NCI-H128 (cell line): ENCODE results near the gene KIF5A.
A peak's percentile ranks its signal among the peaks of the same experiment; 100 is the strongest.
"Not testable (repeated sequence)": the region's sequence is repeated elsewhere in the genome, so short reads cannot be mapped to it uniquely, and the experiment has no call there.

Experiments
- DNase-seq: peaks from one replicate; lab custom pipeline; 2025; ENCODE audit not compliant: unreplicated experiment; lab: John Stamatoyannopoulos, UW

KIF5A gene

DNA sequence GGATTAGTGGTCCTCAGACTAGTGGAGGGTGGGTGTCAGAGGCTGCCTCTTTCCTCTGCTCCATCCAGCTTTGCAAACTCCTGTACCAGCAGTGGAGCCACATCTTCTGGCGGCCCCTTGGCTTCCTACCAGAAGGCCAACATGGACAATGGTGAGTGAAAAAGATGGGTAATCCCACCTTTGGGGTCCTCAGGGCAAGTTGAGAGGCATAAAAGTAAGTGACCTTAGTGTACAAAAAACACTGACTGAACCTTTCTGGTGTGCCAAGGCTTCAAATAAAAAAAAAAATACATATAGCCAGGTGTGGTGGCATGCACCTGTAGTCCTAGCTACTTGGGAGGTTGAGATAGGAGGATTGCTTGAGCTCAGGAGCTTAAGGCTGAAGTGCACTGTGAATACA lies 32.0 kb downstream of the KIF5A start:
- no peak for DNase-seq

DNA sequence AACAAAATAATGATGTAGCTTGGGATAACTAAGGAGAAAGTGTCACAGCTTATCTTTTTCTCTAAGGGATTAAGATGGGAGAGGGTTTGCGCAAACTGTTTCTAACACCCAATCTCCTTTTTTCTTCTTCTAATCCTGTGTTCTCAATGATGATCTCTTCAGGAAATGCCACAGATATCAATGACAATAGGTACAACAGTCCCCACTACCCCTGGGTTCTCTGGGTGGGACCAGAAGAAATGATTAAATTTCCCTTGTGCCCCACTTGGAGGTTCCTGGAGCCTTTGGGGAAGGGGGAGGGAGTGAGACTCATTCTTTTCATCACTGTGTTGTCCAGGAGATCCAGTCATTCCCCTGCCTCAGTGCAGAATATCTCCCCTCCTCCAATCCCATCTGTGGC lies 32.6 kb downstream of the KIF5A start:
- no peak for DNase-seq

DNA sequence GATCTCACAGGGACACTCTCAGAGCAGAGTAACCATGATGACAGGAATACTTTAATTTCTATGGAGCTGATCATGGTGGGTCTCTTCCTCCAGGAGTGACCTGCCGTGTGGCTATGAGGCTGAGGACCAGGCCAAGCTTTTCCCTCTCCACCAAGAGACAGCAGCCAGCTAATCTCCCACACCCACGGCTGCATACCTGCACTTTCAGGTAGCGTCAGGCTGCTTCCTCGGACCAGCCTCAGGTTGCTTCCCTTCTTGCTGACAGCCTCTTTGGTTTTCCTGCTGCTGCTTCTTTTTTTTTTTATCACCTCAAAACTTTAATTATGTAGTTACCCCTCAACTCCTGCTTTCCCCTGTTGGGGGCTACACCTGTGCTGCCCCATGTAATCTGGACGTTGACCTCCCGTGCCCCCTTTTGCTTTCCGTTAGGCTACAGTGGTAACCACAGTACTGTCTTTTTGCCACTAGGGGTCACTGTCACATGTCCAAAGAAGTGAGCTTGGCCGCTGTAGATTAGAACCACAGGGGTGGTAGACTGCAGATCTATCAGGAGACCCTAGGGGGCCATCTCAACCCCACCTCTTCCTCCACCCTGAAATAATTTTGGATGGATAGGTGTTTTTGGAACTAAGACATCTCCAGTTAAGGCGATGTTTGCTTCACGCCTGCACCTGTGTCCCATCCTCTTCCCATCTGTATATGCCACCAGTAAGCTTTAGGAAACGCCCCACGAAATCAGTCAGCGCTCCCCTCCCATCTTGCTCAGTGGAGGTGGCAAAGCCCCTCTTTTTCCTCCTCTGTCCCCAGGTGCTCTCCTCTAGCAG lies 33.4 kb downstream of the KIF5A start:
- peak; percentile 52 for DNase-seq

DNA sequence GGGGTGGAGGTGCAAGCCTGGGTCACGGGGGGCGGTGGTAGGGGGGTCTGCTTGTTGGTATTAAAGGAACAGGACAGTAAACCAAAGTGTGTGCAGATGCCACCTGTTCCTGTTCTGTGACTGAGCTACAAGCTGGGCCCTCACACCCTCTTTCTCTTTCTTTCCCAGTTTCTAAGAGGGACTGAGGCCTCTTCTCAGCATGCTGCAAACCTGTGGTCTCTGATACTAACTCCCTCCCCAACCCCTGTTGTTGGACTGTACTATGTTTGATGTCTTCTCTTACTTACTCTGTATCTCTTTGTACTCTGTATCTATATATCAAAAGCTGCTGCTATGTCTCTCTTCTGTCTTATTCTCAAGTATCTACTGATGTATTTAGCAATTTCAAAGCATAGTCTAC lies 34.2 kb downstream of the KIF5A start:
- DNase-seq = no peak

DNA sequence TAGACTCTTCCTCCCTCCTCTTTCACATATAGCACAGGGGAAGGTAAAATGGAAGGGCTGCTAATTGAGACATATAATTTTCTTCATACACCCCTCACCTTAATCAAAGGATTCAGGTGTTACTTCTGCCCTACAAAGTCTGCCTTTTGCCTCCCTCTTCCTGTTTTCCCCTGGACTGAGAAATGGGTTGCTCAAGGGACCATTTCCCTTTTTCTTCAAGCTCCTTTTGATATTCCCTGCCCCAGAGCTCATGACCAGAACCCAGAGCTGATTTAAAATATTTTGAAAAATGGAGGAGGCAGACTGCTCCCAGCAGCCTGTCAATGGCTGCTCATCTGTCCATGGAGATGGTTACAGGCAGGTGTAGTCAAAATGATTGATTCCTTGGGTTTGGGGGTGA lies 34.8 kb downstream of the KIF5A start:
- no peak for DNase-seq

DNA sequence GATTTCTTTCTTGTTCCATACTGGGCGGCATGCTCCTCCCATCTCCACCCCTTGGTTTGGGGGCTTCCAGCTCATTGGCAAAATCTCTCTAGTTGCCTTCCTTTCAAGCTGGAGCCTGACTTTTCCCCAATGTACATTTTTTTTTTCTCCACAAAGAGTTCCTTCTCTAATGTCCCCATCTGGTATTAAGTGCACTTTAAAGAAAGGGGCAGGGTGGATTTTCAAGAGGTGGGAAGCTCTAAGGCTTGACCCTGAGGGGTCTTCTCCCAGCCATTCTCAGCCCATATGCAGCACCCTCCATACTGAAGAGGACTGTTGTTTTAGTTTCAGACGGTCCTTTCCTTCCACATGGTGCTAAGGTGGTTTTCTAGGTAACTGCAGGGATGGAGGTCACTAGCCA lies 35.3 kb downstream of the KIF5A start:
- DNase-seq = no peak

DNA sequence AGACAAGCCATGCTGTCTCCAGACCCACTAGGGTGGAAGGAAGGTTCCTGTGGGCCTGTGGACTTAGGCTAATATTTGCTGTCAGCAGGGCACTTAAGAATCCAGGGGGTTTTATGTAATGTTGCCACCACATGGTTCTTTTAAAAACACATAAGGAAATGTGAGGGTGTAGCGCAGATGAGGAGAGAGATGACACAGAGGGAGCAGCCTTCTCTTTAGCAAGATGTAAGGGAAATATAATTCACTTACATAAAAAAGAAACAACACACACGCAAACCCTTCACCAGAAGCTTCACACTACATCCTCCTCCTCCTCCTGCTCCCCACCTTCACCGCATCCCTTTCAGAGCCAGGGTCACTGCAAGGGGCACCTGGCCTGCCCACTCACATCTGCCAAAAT lies 36.3 kb downstream of the KIF5A start:
- DNase-seq = no peak

DNA sequence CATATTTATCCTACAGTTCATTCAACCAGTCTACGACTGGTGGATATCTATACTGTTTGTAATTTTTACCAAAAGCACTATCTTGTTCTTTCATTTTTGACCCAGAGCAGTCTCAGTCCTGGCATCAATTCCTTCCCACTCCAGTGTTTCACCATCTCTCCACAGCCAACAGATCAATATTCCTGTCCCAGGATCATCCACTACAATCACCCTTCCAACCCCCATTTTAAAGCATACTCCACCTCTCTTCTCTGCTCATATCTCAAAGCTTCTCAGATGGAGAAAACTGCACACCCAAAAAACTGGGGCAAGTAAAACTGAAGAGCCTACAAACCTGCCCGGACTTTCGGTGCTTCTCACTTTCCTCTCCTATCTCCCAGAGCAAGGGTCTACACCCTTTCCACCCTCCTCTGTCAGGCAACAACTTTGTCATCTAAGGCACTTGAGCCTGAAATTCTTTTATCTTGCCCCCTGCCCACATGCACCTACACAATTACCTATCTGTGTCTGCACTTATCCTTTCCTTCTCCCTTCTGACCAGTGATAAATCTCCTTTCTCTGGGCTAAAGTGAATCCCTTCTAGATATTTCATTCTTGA lies 37.1 kb downstream of the KIF5A start:
- DNase-seq = no peak

DNA sequence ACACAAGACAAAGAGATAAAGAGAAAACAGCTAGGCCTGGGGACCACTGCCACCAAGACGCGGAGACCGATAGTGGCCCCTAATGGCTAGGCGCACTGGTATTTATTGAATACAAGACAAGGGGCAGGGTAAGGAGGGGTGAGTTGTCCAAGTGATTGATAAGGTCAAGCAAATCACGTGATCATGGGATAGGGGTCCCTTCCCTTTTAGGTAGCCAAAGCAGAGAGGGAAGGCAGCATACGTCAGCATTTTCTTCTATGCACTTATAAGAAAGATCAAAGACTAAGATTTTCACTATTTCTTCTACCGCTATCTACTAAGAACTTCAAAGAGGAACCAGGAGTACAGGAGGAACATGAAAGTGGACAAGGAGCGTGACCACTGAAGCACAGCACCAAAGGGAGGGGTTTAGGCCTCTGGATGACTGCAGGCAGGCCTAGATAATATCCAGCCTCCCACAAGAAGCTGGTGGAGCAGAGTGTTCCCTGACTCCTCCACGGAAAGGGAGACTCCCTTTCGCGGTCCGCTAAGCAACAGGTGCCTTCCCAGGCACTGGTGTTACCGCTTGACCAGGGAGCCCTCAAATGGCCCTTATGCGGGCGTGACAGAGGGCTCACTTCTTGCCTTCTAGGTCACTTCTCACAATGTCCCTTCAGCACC lies 39.2 kb downstream of the KIF5A start:
- DNase-seq = not testable (repeated sequence)

DNA sequence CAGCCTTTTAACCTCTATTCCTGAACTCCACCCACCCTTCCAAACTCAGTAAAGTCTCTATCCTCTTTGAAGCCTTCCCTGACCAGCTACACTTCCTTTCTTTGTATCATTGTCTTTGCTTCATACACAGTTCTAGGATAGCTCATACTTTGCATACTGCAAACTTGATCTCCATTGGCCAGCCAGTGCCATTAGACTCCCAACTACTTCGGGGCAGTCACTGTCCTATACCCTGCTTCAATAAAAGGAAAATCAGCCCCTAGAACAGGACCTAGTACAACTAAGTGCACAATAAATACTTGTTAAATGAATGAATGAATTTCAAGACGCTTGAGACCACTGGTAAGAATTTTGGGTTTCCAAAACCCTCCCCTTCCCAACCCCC lies 40.6 kb downstream of the KIF5A start:
- DNase-seq = no peak

DNA sequence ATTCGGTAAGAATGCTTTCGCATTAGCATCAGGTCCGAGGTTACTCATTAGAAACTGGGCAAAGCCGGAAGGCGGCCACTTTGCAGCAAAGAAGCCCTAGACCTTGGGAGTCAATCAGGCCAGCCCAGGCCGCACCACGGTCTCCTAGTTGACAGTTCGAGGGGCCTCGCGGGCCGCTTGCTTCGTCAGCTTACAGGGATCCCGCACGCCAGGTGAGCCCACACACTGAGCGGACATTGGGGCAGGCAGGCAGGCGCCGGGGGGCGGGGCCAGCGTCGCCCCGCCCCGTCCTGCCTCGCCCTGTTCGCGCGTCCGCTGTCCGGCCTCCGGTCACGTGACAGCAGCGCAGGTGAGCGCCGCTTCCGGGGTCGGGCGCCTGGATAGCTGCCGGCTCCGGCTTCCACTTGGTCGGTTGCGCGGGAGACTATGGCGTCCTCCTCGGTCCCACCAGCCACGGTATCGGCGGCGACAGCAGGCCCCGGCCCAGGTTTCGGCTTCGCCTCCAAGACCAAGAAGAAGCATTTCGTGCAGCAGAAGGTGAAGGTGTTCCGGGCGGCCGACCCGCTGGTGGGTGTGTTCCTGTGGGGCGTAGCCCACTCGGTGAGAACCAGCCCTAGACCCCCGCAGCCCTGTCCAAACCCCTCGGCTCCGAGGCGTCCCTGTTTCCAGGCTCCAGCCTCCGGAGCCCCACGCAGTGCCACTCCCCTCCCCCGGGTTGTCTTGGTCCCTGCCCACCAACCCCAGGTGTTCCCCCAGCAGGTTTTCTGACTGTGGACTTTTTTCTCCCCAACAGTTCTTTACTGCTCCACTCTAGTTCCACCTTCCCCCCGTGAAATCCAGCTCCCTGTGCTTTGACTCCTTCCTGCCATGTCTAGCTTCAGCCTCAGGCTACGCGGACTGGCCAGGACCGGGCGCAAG lies 41.3 kb downstream of the KIF5A start, which contains the start of gene PIP4K2C:
PIP4K2C (plus strand) TSS at position 329 of the 918 bp plus-strand sequence; CDS start at position 427, 98 bp downstream.
- DNase-seq = peak; percentile 55

DNA sequence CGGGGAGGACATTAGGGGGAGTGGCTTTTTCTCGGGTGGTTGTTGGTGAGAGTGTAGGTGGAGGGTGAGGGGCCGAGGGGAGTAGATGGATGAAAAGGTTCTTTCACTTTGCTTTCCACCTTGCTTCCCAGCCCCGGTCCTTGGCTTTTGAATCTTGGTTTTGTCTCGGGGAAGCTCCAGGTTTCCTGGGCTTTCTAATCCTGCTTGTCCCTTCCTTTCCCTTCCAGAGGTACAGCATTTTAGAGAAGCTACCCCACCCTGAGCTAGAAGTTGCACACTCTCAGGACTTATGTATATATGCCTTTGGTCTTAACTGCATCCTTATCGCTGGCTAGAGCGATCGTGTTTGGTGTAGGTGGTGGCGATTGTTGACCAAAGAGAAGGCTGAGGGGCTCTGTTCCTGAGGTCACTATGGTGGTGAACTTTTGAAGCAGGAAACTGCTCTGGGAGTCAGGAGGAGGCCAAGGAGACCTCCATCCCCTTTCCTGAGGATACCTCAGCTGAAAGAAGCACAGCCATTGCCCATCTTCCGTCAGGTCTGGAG lies 42.0 kb downstream of the KIF5A start:
- no peak for DNase-seq

DNA sequence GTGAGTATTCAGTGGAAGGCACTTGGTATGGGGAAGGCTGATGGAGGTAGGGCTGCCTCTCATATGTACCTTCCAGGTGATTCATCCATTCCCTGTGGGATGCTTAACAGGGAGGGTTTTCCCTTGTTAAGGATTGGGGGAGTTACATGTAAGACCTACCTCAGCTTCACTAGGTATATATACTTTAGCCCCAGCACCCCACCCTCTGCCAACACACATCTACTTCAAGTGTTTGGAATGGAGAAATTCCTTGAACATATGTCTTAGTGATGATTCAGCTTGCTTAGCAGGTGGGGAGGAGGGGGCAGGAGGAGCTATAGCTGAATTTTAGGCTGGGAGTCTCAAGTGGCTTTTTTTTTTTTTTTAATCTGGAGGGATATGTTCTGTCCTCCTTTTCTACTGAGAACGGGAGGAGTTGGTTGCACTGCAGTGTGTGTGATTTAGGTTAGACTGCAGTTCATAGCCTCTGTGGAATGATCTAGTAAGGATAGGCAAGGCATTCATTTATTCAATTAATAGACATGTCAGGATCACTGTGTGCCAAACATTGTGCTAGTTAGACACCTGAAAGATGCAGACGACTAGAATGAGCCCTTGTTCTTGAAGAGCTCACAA lies 42.8 kb downstream of the KIF5A start:
- no peak for DNase-seq

DNA sequence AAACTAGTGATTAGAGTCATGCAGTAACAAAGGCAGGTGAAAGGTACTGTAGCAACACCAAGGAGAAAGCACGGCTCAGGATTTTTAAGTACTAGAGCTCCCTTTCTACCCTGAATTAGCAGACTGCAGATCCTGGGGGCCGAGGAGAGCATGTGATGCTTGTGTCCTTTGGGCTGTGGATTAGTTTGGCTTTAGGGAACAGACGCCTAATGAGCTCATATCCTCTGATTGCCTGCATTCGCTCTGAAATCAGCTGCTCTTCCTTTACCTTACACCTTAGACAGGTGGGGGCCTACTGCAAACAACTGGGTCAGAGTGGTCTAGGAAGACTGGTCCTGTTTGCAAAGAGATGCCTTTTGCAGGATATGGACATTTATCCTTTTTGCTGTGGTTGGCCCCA lies 43.3 kb downstream of the KIF5A start:
- DNase-seq = no peak

DNA sequence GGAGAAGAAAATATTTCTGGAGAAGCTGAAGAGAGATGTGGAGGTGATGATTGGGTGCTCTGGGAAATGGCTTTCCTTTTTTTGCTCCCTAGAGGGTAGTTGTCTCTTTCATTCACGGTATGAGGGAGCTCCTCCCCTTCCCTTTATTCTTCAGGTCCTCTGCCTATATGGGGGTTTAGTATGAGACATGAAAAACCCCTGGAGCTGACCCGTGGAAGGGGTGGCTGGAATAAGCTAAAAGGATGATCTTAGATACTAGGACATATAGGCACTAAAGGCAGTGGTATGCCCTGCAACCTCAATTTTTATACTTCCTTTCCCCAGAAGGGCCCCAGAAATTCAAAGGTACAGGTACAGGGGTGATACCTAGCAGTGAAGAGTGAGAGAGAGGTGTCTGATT lies 50.6 kb downstream of the KIF5A start:
- no peak for DNase-seq

DNA sequence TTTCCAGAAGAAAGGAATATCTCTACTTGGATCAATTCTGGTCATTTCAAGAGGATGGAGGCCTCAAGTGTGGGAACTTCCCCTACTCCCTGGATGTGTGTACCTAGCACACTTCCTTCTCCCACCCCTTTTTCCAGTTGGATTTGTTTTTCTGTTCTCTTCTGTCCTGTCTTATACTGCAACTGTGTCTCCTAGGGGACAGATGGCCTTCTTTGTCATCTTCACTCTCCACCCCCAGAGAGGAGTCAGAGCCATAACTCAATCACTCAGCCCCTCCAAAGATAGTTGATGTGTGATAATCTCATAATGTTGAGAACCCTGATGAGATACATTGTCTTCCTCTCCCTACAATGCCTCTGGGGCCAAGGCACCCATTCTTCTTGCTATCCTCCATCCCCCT lies 52.7 kb downstream of the KIF5A start:
- no peak for DNase-seq

DNA sequence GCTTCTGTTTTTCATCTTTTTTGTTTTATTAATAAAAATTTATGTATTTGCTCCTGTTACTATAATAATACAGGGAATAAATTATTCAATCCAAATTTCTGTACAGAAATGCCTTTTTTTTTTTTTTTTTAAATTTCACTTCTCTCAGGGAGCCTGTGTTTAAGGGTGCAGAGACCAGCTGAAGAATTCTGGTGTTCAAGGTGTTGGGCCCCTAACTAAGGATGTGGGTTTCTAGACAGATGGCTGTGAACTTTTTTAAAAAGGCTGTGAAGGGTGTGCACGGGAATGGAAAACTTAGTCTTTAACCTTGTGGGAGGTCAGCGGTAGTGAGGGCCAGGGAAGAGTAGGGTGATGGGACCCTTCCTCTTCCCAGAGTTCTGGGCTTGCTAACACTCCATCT lies 53.5 kb downstream of the KIF5A start:
- no peak for DNase-seq

DNA sequence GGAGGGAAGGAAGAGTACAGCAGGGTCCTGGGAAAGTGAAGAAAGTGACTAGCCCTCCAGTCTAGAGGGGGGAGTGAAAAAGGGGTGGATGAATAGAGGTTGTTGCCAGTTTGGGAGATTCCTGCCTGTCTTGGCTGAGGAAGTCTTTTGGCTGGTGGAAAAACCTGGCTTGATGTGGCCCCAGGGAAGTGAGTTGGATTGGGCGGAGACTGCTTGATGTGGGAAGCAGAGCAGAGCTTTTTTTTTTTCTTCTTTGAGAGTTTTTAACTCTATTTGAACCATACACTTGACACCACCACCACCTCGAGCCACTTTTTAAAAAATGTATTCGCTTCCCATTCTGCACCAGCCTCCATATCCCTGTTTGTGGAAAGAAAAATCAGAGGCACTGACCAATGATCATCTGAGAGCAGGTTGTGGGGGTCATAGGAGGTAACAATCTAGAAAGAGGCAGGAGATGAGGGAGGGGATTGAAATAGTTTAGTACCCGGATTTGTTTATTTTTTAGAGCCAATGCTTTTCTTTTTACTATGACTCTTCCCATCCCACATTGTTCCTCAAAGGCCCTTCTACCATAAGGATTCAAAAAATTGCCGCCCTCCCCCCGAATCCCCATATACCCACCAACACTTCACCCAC lies 54.1 kb downstream of the KIF5A start:
- no peak for DNase-seq

DNA sequence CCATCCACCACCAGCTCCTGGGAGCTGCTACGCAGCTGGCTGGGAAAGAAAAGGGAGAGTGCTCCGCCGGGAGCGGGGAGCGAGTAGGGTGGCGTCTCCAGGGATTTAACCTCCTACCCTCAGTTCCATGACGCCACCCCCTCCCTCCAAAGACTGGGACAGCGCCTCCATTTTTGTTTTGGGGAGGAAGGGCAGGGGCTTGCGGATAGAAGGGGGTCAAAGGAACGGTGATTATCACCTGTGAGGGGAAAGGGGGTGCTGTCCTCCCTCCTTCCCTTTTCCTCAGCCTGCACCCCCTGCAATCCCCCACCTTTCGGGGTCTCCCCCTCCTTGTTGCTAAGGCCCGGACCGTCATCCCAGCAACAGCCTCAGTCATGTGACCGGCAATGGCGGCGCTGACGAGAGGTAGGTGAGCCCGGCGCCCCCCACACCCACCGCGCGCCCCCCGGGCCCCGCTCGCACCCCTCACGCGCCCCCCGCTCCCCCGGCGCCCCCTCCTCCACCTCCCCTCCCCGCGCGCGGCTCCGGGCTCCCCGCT lies 54.7 kb downstream of the KIF5A start, which contains the start of gene DTX3:
DTX3 (plus strand) TSS at position 371 of the 538 bp plus-strand sequence. CDS start 1,694 bp downstream, outside the sequence.
- DNase-seq = no peak
